ENCODE data around the gene TRPV5.

Gene TRPV5

GRCh38 chr7:142862351-142862750, 71.2 kb downstream of the TRPV5 start:
- DNase-seq (ENCODE audit: low read depth in 2 of 2): no peak
- H3K4me3 ChIP-seq (replicated peaks in 1 of 2; ENCODE audit: low read depth in 2 of 2, low read length in 2 of 2): no peak overlapping the region
- no peak for TF ChIP-seq CTCF (IDR thresholded peaks at IDR 0.05; ENCODE audit: low read depth, low read length)

- H3K4me3 ChIP-seq (replicated peaks in 1 of 2; ENCODE audit: low read depth in 2 of 2, low read length in 2 of 2): no peak overlapping the region
- TF ChIP-seq CTCF (IDR thresholded peaks at IDR 0.05; ENCODE audit: low read depth, low read length): no peak
- DNase-seq (ENCODE audit: low read depth in 2 of 2): no peak
Measured at GRCh38 chr7:142860968-142861367, 72.6 kb downstream of the TRPV5 start.

- peak; percentile 77 to 86 for DNase-seq (ENCODE audit: low read depth in 2 of 2)
- H3K4me3 ChIP-seq (replicated peaks in 1 of 2; ENCODE audit: low read depth in 2 of 2, low read length in 2 of 2): no peak overlapping the region
- no peak for TF ChIP-seq CTCF (IDR thresholded peaks at IDR 0.05; ENCODE audit: low read depth, low read length)
Measured at GRCh38 chr7:142859829-142860228, 73.7 kb downstream of the TRPV5 start.

- H3K4me3 ChIP-seq (replicated peaks in 1 of 2; ENCODE audit: low read depth in 2 of 2, low read length in 2 of 2): no peak overlapping the region
- no peak for TF ChIP-seq CTCF (IDR thresholded peaks at IDR 0.05; ENCODE audit: low read depth, low read length)
- DNase-seq (ENCODE audit: low read depth in 2 of 2): no peak
Measured at GRCh38 chr7:142859411-142859810, 74.1 kb downstream of the TRPV5 start.

All from cardiac fibroblast (primary cell).